Prostate gland (tissue), 2 donors: ENCODE measurements around the gene HHIPL1. TPM values are rescaled to one million over a fixed set of nuclear protein-coding genes. Genes with fewer than 3 reads are reported as not detected.

ENCODE experiments used
- DNase-seq: peaks from one replicate; pipeline ENCODE4 v3.0.0-alpha.2; 2019; ENCODE audit warnings: low spot score
- H3K27ac ChIP-seq, 2 donors: fragments of 200-600 bp; sonication (generic); 2 replicates each; pipeline ENCODE4 v1.5.1; 2017 to 2019
- H3K27me3 ChIP-seq: fragments of 200-600 bp; sonication (generic); replicated peaks from 2 replicates; pipeline ENCODE4 v1.5.1; 2019; ENCODE audit not compliant: insufficient read depth
- H3K36me3 ChIP-seq, 2 donors: fragments of 200-600 bp; sonication (generic); 1 replicate in 1 of 2; 2 replicates in 1 of 2; pipeline versions ENCODE4 v1.5.1 to v1.8.1; 2017 to 2019
- H3K4me1 ChIP-seq: fragments of 200-600 bp; sonication (generic); replicated peaks from 2 replicates; pipeline ENCODE4 v1.5.1; 2019
- H3K4me3 ChIP-seq, 2 donors: fragments of 200-600 bp; sonication (generic); 2 replicates each; pipeline ENCODE4 v1.5.1; 2017 to 2019
- H3K9me3 ChIP-seq: fragments of 200-600 bp; sonication (generic); 2 replicates; pipeline ENCODE4 v1.5.1; 2017
- CTCF ChIP-seq, 4 experiments: fragments of 200-600 bp in 2 of 4; fragments of 450-650 bp in 2 of 4; sonication (generic) in 2 of 4; IDR thresholded peaks; 1 replicate in 3 of 4; 2 replicates in 1 of 4; pipeline ENCODE4 v1.5.1; 2016 to 2019; ENCODE audit warnings: antibody characterized with exemption in 4 of 4, mild to moderate bottlenecking in 2 of 4, moderate library complexity in 2 of 4
- POLR2A ChIP-seq: fragments of 450-650 bp; IDR thresholded peaks from one replicate; pipeline ENCODE4 v1.6.1; 2016; ENCODE audit warnings: antibody characterized with exemption, mild to moderate bottlenecking
- POLR2AphosphoS5 ChIP-seq: sonication (generic); formaldehyde crosslinking; IDR thresholded peaks from one replicate; pipeline ENCODE4 v1.6.1; 2017; ENCODE audit warnings: antibody characterized with exemption
- WGBS: methylation state at CpG from one replicate; pipeline ENCODE4 v1.1.5; 2018; 5-methylcytosine and 5-hydroxymethylcytosine counted together
- intact Hi-C: fragments of 100-400 bp; cut with DNase I; formaldehyde crosslinking; loops from one replicate; pipeline ENCODE4 v1.14.2; 2022
- total RNA-seq, 2 donors: library from RNA; depleted of rRNA; stranded (reverse); fragments of >200 nt; gene quantifications; one replicate each; pipeline ENCODE4 v1.1.0, GENCODE V29; 2016

The HHIPL1 gene
- total RNA-seq, 2 donors from 2014 or later, result 2.8 to 4.5 TPM

DNA sequence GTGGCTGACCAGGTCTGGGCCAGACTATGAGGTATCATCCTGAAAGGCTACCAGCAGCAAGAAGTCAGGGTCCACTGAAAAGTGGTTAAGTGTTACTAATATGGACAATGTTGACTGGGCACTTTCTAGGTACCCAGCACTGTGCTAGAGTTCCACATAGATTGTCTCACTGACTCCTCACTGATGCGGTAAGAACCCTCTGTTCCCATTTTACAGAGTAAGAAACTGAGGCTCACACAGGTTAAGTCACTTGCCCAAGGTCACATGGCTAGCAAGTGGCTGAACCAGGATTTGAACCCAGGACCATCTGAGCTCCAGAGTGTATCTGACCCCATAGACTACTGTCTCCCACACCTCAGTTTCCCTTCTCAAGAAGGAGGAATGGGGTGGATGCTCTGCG lies 36.3 kb upstream of the HHIPL1 start:
- Histone ChIP-seq H3K36me3 (no peaks in the 10 kb centered on the region), H3K4me3 (no peak overlapping the region), H3K4me1 (no peaks in the 10 kb centered on the region), H3K9me3 (no peaks in the 10 kb centered on the region), H3K27me3 (no peaks in the 10 kb centered on the region), H3K27ac (no peak overlapping the region)
- 97% methylated on average over 2 of the region's 2 CpGs for WGBS
- intact Hi-C loops, result no loop called here
- no peak for TF ChIP-seq POLR2AphosphoS5
- no peak for DNase-seq

DNA sequence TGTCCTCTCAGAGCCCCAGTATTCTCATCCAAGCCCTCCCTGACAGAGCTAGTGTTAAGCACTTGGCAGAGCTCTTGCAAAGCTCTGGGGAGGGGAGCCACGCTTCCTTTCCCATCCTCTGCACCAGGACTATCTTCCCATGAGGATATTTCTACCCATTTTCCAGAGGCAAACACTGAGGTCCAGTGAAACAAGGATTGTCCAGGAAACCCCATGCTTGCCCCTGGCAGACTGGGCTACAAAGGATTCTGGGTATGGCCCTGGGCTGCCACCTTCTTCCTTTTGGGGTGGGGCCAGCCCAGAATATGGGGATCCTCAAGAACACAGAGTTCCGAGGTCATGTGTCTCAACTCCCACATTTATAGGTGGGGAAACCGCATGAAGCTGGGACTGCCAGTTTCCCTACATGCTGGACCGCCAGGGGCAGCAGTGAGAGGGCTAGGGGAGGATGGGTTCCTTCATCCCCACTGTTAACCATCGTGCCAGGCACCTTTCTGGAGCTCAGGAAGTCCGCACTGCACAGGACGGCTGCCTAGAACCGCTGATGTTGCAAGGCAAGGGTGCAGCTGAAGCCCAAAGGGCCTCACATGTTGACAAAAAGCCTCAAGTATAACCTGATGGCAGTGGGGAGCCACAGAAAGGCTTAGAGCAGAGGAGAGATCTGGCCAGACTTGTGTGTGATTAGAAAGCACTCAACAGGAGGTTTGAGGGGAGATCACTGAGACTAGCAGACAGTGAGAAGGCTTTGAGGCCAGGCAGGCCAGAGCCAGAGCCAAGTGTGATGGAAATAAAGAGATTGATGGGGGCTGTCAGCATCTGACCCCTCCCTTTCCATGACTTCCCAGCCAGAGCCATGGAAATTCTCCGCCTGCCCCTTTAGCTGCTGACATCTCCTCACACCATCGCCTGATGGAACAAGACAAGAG lies 35.4 kb upstream of the HHIPL1 start:
- no peaks in the 10 kb centered on the region for H3K27me3 ChIP-seq
- no peaks in the 10 kb centered on the region for H3K4me1 ChIP-seq
- no peaks in the 10 kb centered on the region for H3K36me3 ChIP-seq
- no peaks in the 10 kb centered on the region for H3K9me3 ChIP-seq
- no peak overlapping the region for H3K4me3 ChIP-seq
- DNase-seq, result no peak
- H3K27ac ChIP-seq, result no peak overlapping the region
- WGBS, result 79% methylated on average over 9 of the region's 10 CpGs
- intact Hi-C loops, result no loop called here
- TF ChIP-seq CTCF (IDR thresholded peaks at IDR 0.05) (peak in 1 of 4 experiments; percentile 17), POLR2A (no peak), POLR2AphosphoS5 (no peak)

- DNase-seq, result no peak
- 98% methylated on average over 4 of the region's 4 CpGs for WGBS
- H3K27ac ChIP-seq, result no peak overlapping the region
- no peaks in the 10 kb centered on the region for H3K4me1 ChIP-seq
- TF ChIP-seq POLR2A (no peak), CTCF (IDR thresholded peaks at IDR 0.05) (no peak), POLR2AphosphoS5 (no peak)
- H3K27me3 ChIP-seq, result no peaks in the 10 kb centered on the region
- H3K4me3 ChIP-seq, result no peak overlapping the region
- intact Hi-C loops, result no loop called here
- no peaks in the 10 kb centered on the region for H3K9me3 ChIP-seq
- no peaks in the 10 kb centered on the region for H3K36me3 ChIP-seq
Observed at GRCh38 chr14:99611646-99612045, 33.3 kb upstream of the HHIPL1 start.

DNA sequence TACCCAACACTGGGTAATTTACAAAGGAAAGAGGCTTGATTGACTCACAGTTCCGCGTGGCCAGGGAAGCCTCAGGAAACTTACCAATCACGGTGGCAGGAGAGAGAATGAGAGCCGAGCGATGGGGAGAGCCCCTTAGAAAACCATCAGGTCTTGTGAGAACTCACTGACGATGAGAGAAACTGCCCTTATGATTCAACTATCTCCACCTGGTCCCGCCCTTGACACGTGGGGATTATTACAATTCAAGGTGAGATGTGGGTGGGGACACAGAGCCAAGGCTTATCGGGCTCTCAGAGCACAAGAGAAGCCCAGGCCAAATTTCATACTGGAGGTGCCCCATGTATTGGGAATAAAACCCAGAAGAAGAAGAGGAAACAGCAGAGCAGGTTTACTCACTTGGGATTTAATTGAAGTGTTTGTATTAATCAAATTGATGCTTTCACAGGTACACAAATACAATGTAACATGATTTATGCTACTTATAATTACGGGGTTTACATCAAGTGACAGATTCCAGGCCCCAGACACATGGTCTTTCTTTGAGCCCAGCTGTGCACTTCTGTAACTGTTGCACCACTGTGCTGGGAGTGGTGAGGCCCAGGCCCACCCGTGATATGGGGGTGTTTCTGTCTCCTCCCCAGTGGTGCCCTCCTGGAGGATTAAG lies 32.7 kb upstream of the HHIPL1 start:
- no peak for DNase-seq
- no peak overlapping the region for H3K4me3 ChIP-seq
- no peak for TF ChIP-seq POLR2AphosphoS5
- no peak for TF ChIP-seq CTCF (IDR thresholded peaks at IDR 0.05)
- no peak for TF ChIP-seq POLR2A
- intact Hi-C loops, result no loop called here
- no peaks in the 10 kb centered on the region for H3K9me3 ChIP-seq
- H3K27ac ChIP-seq, result no peak overlapping the region
- H3K27me3 ChIP-seq, result no peaks in the 10 kb centered on the region
- H3K36me3 ChIP-seq, result no peaks in the 10 kb centered on the region
- no peaks in the 10 kb centered on the region for H3K4me1 ChIP-seq
- 67% methylated on average over 11 of the region's 11 CpGs for WGBS

DNA sequence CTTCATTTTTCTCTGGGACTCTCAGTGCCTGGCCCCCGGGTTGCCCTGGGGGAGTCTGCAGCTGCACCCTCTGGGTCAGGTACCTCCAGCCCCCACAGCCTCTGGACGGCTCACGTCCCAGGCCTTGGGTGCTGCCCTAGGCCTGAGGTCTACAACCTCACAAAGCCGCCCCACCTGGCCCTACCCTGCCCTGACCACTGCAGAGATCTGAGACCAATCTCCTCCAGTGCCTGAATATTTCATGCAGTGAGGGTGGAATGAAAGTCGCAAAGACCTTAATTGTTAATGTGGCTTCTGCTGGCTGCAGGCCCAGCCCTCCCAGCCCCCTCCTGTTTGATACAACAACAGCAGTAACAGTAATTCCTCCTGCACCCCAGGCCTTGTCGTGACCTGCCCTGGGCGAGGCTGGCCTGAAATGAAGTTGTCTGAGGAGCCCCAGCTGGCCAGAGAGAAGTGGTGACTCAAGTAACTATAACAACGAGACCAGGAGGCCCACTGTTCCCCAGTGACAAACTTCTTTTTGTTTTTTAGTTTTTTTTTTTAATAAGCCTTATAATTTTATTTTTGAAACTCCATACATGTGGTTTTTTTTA lies 32.1 kb upstream of the HHIPL1 start:
- Histone ChIP-seq H3K27me3 (no peaks in the 10 kb centered on the region), H3K36me3 (no peaks in the 10 kb centered on the region), H3K27ac (no peak overlapping the region), H3K9me3 (no peaks in the 10 kb centered on the region), H3K4me3 (no peak overlapping the region), H3K4me1 (no peaks in the 10 kb centered on the region)
- TF ChIP-seq POLR2AphosphoS5 (no peak), POLR2A (no peak), CTCF (IDR thresholded peaks at IDR 0.05) (no peak)
- 48% methylated on average over 8 of the region's 8 CpGs for WGBS
- no peak for DNase-seq
- intact Hi-C loops, result no loop called here
